H1 (cell line): ENCODE measurements around the gene DCXR. TPM values are rescaled to one million over a fixed set of nuclear protein-coding genes. Genes with fewer than 3 reads are reported as not detected.

ENCODE experiments used
- CTCF ChIA-PET: fragments of 300-600 bp; sonication (Branson Sonifier 250); formaldehyde crosslinking; loops from one replicate; lab custom pipeline; 2021; ENCODE audit not compliant: partially characterized antibody; lab: Charles Lee
- POLR2A ChIA-PET: fragments of 300-600 bp; sonication (Branson Sonifier 250); formaldehyde crosslinking; loops from one replicate; lab custom pipeline; 2021; ENCODE audit warnings: inconsistent platforms; ENCODE audit not compliant: partially characterized antibody; lab: Charles Lee
- DNase-seq, 2 experiments: peaks; one replicate each; pipeline versions ENCODE4 v3.0.0 to v3.0.0-alpha.2; 2010 to 2022; ENCODE audit warnings: low spot score in 2 of 2, low read depth in 1 of 2, mixed read lengths in 1 of 2
- FAIRE-seq: peaks from 2 replicates; lab custom pipeline; 2011; peaks lifted over from hg19 to GRCh38; lab: Jason Lieb, UNC
- H2AFZ ChIP-seq: 2 replicates; pipeline ENCODE4 v1.8.1; 2012; ENCODE audit warnings: low read length, inconsistent platforms
- H2AK5ac ChIP-seq: 2 replicates; pipeline ENCODE4 v1.6.1; 2013; ENCODE audit warnings: low read depth, low read length
- H2BK120ac ChIP-seq: replicated peaks from 2 replicates; pipeline ENCODE3; 2013; ENCODE audit warnings: low read depth, low read length, inconsistent platforms
- H2BK12ac ChIP-seq: 2 replicates; pipeline ENCODE4 v1.6.1; 2013; ENCODE audit warnings: low read depth, low read length
- H2BK15ac ChIP-seq: 2 replicates; pipeline ENCODE4 v1.6.1; 2013; ENCODE audit warnings: low read length
- H2BK20ac ChIP-seq: 2 replicates; pipeline ENCODE4 v1.6.1; 2013; ENCODE audit warnings: low read length
- H2BK5ac ChIP-seq: 2 replicates; pipeline ENCODE4 v1.6.1; 2013; ENCODE audit warnings: low read depth, low read length
- H3K14ac ChIP-seq: 2 replicates; pipeline ENCODE4 v1.6.1; 2013; ENCODE audit warnings: inconsistent platforms; ENCODE audit not compliant: insufficient read length
- H3K18ac ChIP-seq: 2 replicates; pipeline ENCODE4 v1.6.1; 2013; ENCODE audit warnings: low read length; ENCODE audit errors: extremely low read depth
- H3K23ac ChIP-seq: 2 replicates; pipeline ENCODE4 v1.6.1; 2013; ENCODE audit warnings: inconsistent platforms; ENCODE audit not compliant: insufficient read length
- H3K23me2 ChIP-seq: 2 replicates; pipeline ENCODE4 v1.6.1; 2013; ENCODE audit warnings: low read depth, low read length
- H3K27ac ChIP-seq: 2 replicates; pipeline ENCODE4 v1.6.1; 2011; ENCODE audit warnings: low read depth, low read length, inconsistent platforms
- H3K27me3 ChIP-seq, 4 experiments: replicated peaks in 1 of 4; 1 replicate in 1 of 4; 2 replicates in 3 of 4; pipeline versions ENCODE4 v1.6.1 to v1.8.1; 2011 to 2013; ENCODE audit warnings: low read length in 3 of 4, mild to moderate bottlenecking in 3 of 4, inconsistent platforms in 2 of 4, mixed read lengths in 2 of 4, moderate library complexity in 1 of 4; ENCODE audit not compliant: control insufficient read depth in 3 of 4, insufficient read depth in 3 of 4; ENCODE audit errors: extremely low read depth in 1 of 4
- H3K36me3 ChIP-seq, 4 experiments: 2 replicates each; pipeline versions ENCODE4 v1.6.1 to v1.8.1; 2011 to 2013; ENCODE audit warnings: mild to moderate bottlenecking in 4 of 4, low read length in 3 of 4, moderate library complexity in 2 of 4, control low read depth in 1 of 4, inconsistent platforms in 1 of 4; ENCODE audit not compliant: insufficient read depth in 4 of 4, control insufficient read depth in 2 of 4
- H3K4ac ChIP-seq: replicated peaks from 2 replicates; pipeline ENCODE3; 2013; ENCODE audit warnings: low read length, low read depth, mixed read lengths, inconsistent platforms; ENCODE audit not compliant: insufficient read length
- H3K4me1 ChIP-seq, 4 experiments: replicated peaks in 1 of 4; 1 replicate in 1 of 4; 2 replicates in 3 of 4; pipeline versions ENCODE4 v1.6.1 to v1.8.1; 2011 to 2013; ENCODE audit warnings: low read length in 3 of 4, inconsistent platforms in 2 of 4, mixed read lengths in 1 of 4; ENCODE audit not compliant: insufficient read depth in 4 of 4, control insufficient read depth in 3 of 4
- H3K4me2 ChIP-seq, 2 experiments: 2 replicates each; pipeline versions ENCODE4 v1.6.1 to v1.8.1; 2011 to 2013; ENCODE audit warnings: low read depth in 2 of 2, low read length in 2 of 2, control low read depth in 1 of 2, inconsistent platforms in 1 of 2, mild to moderate bottlenecking in 1 of 2; ENCODE audit not compliant: insufficient read depth in 1 of 2
- H3K4me3 ChIP-seq, 4 experiments: fragments of 200-600, 300-600 bp in 1 of 4; sonication (generic), shearing (Covaris generic), sonication (Bioruptor Twin) in 1 of 4; 2 replicates each; pipeline versions ENCODE4 v1.5.1 to v1.8.1; 2011 to 2016; ENCODE audit warnings: low read length in 4 of 4, low read depth in 3 of 4, control low read depth in 2 of 4, inconsistent platforms in 2 of 4, mild to moderate bottlenecking in 2 of 4, mixed read lengths in 1 of 4, moderate library complexity in 1 of 4; ENCODE audit not compliant: insufficient read depth in 2 of 4; ENCODE audit errors: extremely low read depth in 1 of 4
- H3K56ac ChIP-seq: replicated peaks from 2 replicates; pipeline ENCODE3; 2013; ENCODE audit warnings: low read depth, mild to moderate bottlenecking, mixed read lengths, low read length, inconsistent platforms; ENCODE audit not compliant: insufficient read length
- H3K79me1 ChIP-seq: 2 replicates; pipeline ENCODE4 v1.6.1; 2013; ENCODE audit warnings: low read depth, low read length, control low read depth
- H3K79me2 ChIP-seq, 2 experiments: 2 replicates each; pipeline versions ENCODE4 v1.6.1 to v1.8.1; 2012 to 2013; ENCODE audit warnings: low read length in 2 of 2, mild to moderate bottlenecking in 2 of 2, inconsistent platforms in 1 of 2; ENCODE audit not compliant: insufficient read depth in 2 of 2, control insufficient read depth in 1 of 2
- H3K9ac ChIP-seq, 4 experiments: replicated peaks in 1 of 4; 1 replicate in 1 of 4; 2 replicates in 3 of 4; pipeline versions ENCODE4 v1.6.1 to v1.8.1; 2011 to 2013; ENCODE audit warnings: low read depth in 3 of 4, low read length in 3 of 4, control low read depth in 2 of 4, mild to moderate bottlenecking in 2 of 4, moderate library complexity in 2 of 4, inconsistent platforms in 1 of 4; ENCODE audit errors: extremely low read depth in 1 of 4
- H3K9me3 ChIP-seq, 2 experiments: 2 replicates each; pipeline versions ENCODE4 v1.6.1 to v1.8.1; 2012 to 2013; ENCODE audit warnings: mild to moderate bottlenecking in 2 of 2, moderate library complexity in 2 of 2, control low read depth in 1 of 2, inconsistent platforms in 1 of 2, low read depth in 1 of 2, low read length in 1 of 2, mixed read lengths in 1 of 2; ENCODE audit not compliant: insufficient read depth in 2 of 2
- H4K20me1 ChIP-seq, 2 experiments: replicated peaks in 1 of 2; 2 replicates each; pipeline versions ENCODE3 to v1.8.1; 2011 to 2013; ENCODE audit warnings: inconsistent platforms in 2 of 2, low read length in 2 of 2, mild to moderate bottlenecking in 1 of 2; ENCODE audit not compliant: insufficient read depth in 2 of 2, control insufficient read depth in 1 of 2
- H4K5ac ChIP-seq: 2 replicates; pipeline ENCODE4 v1.6.1; 2013; ENCODE audit warnings: low read length, low read depth, mixed read lengths, inconsistent platforms; ENCODE audit not compliant: insufficient read length
- H4K8ac ChIP-seq: 2 replicates; pipeline ENCODE4 v1.8.0; 2013; ENCODE audit warnings: mild to moderate bottlenecking, moderate library complexity, low read length, inconsistent platforms; ENCODE audit not compliant: insufficient read depth; ENCODE audit errors: extremely low read depth
- H4K91ac ChIP-seq: replicated peaks from 2 replicates; pipeline ENCODE3; 2013; ENCODE audit warnings: low read length, mixed read lengths, inconsistent platforms; ENCODE audit not compliant: insufficient read length
- CBX8 ChIP-seq: fragments of 300-800, 300-1000 bp; sonication (generic); IDR thresholded peaks from 2 replicates; pipeline ENCODE4 v1.7.1; 2016; ENCODE audit warnings: low read depth, low read length, borderline replicate concordance
- CTBP2 ChIP-seq: IDR thresholded peaks from 2 replicates; pipeline ENCODE4 v1.7.0; 2011; ENCODE audit warnings: borderline replicate concordance, mild to moderate bottlenecking, moderate library complexity, mixed read lengths, low read length; ENCODE audit not compliant: insufficient read depth, insufficient read length
- CTCF ChIP-seq, 3 experiments: IDR thresholded peaks; 1 replicate in 2 of 3; 2 replicates in 1 of 3; pipeline versions ENCODE4 v1.5.1 to v1.6.1; 2011; ENCODE audit warnings: low read length in 3 of 3, mild to moderate bottlenecking in 3 of 3, inconsistent platforms in 2 of 3, low read depth in 1 of 3, moderate library complexity in 1 of 3; ENCODE audit not compliant: insufficient read depth in 1 of 3; ENCODE audit errors: control extremely low read depth in 1 of 3
- POLR2AphosphoS5 ChIP-seq: IDR thresholded peaks from 2 replicates; pipeline ENCODE4 v1.6.1; 2011; ENCODE audit warnings: low read depth, low read length
- RAD21 ChIP-seq, 2 experiments: IDR thresholded peaks in 1 of 2; conservative IDR thresholded peaks in 1 of 2; 2 replicates each; pipeline ENCODE4 v1.6.1; 2011; ENCODE audit warnings: low read depth in 2 of 2, low read length in 2 of 2, improper control_type of control experiment in 1 of 2, inconsistent platforms in 1 of 2, mild to moderate bottlenecking in 1 of 2, moderate library complexity in 1 of 2
- WGBS, 2 experiments: shearing (Covaris generic) in 1 of 2; methylation state at CpG; one replicate each; pipeline versions ENCODE4 v1.1.6 to v1.1.7; 2013 to 2015; ENCODE audit warnings: low lambda C conversion rate in 2 of 2, mixed read lengths in 2 of 2, inconsistent platforms in 1 of 2, low coverage in 1 of 2, missing lambda C conversion rate in 1 of 2; ENCODE audit not compliant: insufficient replicate concordance in 2 of 2, insufficient coverage in 1 of 2, insufficient read length in 1 of 2; ENCODE audit errors: extremely low coverage in 1 of 2, missing lambda C conversion rate in 1 of 2; 5-methylcytosine and 5-hydroxymethylcytosine counted together
- polyA plus RNA-seq, 7 experiments: library from polyadenylated mRNA; depleted of rRNA in 3 of 7; stranded (reverse) in 5 of 7; unstranded in 2 of 7; fragments of >200 nt in 5 of 7; fragments of 200-250 nt in 2 of 7; gene quantifications; 1 replicate in 5 of 7; 2 replicates in 1 of 7; 4 replicates in 1 of 7; pipeline versions ENCODE4 v1.2.1 to v1.2.3, GENCODE V29; 2011 to 2013; ENCODE audit warnings: missing spikeins in 2 of 7, mixed read lengths in 2 of 7
- total RNA-seq: library from RNA; stranded (reverse); fragmentation: NEBNext Ultra II Directional; extraction: Animal tissue kit (Norgen Biotek cat#: 25700); gene quantifications from 2 replicates; pipeline ENCODE4 v1.2.1, GENCODE V29; 2021

The DCXR gene
- total and polyA plus RNA-seq, 2 of the 8 experiments (the other 6 are each of a cell fraction or from before 2014, with no cell fraction given): 96.3 to 212 TPM

- CTCF ChIA-PET: interaction anchor here (0.6 to 2.7 kb wide), 14 partner anchors 10 to 208 kb away, joined by 3 to 16 read pairs (median 3); partner anchors contain the start of gene FASN
Observed at GRCh38 chr17:82077617-82078358, 40.3 kb upstream of the DCXR start.

More at GRCh38 chr17:82077617-82078358, 40.3 kb upstream of the DCXR start:
- peaks cover 18 to 28% of the 10 kb centered on the region in 2 experiments for H4K20me1 ChIP-seq
- no peak overlapping the region for H3K4me3 ChIP-seq
- POLR2A ChIA-PET: interaction anchor here (1.1 to 12.5 kb wide), 12 partner anchors 11 to 60 kb away, joined by 3 to 105 read pairs (median 7); partner anchors contain the start of genes DUS1L, FASN, GPS1 and RAC3
- H3K27ac ChIP-seq: no peak overlapping the region
- H4K8ac ChIP-seq: 0 out of 2 replicates have a peak overlapping the region, but pooled peaks have one; percentile 68
- no peak overlapping the region for H3K56ac ChIP-seq
- no peaks in the 10 kb centered on the region for H3K4me1 ChIP-seq
- H3K14ac ChIP-seq: no peak overlapping the region
- no peak overlapping the region for H2BK20ac ChIP-seq
- H3K79me1 ChIP-seq: peaks cover 5% of the 10 kb centered on the region
- no peak overlapping the region for H2AFZ ChIP-seq
- H3K4ac ChIP-seq: no peak overlapping the region
- no peak overlapping the region for H2BK12ac ChIP-seq
- no peak overlapping the region for H2BK120ac ChIP-seq
- no peak overlapping the region for H2AK5ac ChIP-seq
- H3K23me2 ChIP-seq: no peaks in the 10 kb centered on the region
- TF ChIP-seq RAD21 (IDR thresholded peaks at IDR 0.05 in 1 of 2, conservative IDR thresholded peaks at IDR 0.05 in 1 of 2; ENCODE audit: low read depth in 2 of 2, low read length in 2 of 2): peak in 1 of 2 experiments; percentile 39; a peak in 3 of 4 replicates
- peak; percentile 26 to 44 (median 33) for TF ChIP-seq CTCF (IDR thresholded peaks at IDR 0.05; ENCODE audit: control extremely low read depth in 1 of 3, insufficient read depth in 1 of 3, low read depth in 1 of 3, low read length in 3 of 3)
- TF ChIP-seq CBX8: no peak
- TF ChIP-seq POLR2AphosphoS5: 0 out of 2 replicates have a peak, but pooled peaks have one; percentile 22
- TF ChIP-seq CTBP2: peak; percentile 42
- H3K27me3 ChIP-seq: no peaks in the 10 kb centered on the region; a peak in 1 of 7 replicates
- peaks cover 28 to 51% (median 38%) of the 10 kb centered on the region in 4 experiments for H3K36me3 ChIP-seq
- no peak overlapping the region for H4K5ac ChIP-seq
- H4K91ac ChIP-seq: no peak overlapping the region
- H3K79me2 ChIP-seq: no peaks in the 10 kb centered on the region
- H2BK5ac ChIP-seq: no peak overlapping the region
- no peak overlapping the region for H2BK15ac ChIP-seq
- FAIRE-seq (no peak), DNase-seq (no peak)
- H3K4me2 ChIP-seq: no peak overlapping the region
- no peak overlapping the region for H3K23ac ChIP-seq
- WGBS, 2 experiments: 82% methylated on average over 23 of the region's 28 CpGs; no CpG with 5 or more reads in 1 of the 2 experiments
- no peaks in the 10 kb centered on the region for H3K9me3 ChIP-seq
- no peak overlapping the region for H3K9ac ChIP-seq
- no peak overlapping the region for H3K18ac ChIP-seq
